Osteocyte (in vitro differentiated cells): ENCODE data around the gene DYRK1A. TPM values are rescaled to one million over a fixed set of nuclear protein-coding genes. Genes with fewer than 3 reads are reported as not detected.
A peak's percentile ranks its signal among the peaks of the same experiment; 100 is the strongest.

Experiments
- DNase-seq: peaks from one replicate; pipeline ENCODE4 v3.0.0; 2021; ENCODE audit warnings: mixed read lengths; ENCODE audit not compliant: unreplicated experiment; ENCODE audit errors: extremely low spot score
- H3K27ac Mint-ChIP-seq: one replicate; pipeline ENCODE4 v1.8.0; 2021; ENCODE audit warnings: mild to moderate bottlenecking, mixed read lengths; ENCODE audit not compliant: unreplicated experiment
- H3K27me3 Mint-ChIP-seq: one replicate; pipeline ENCODE4 v1.8.0; 2021; ENCODE audit warnings: mixed read lengths; ENCODE audit not compliant: unreplicated experiment
- H3K36me3 Mint-ChIP-seq: one replicate; pipeline ENCODE4 v1.8.0; 2021; ENCODE audit warnings: mixed read lengths; ENCODE audit not compliant: unreplicated experiment
- H3K4me1 Mint-ChIP-seq: one replicate; pipeline ENCODE4 v1.8.0; 2021; ENCODE audit warnings: mixed read lengths; ENCODE audit not compliant: unreplicated experiment
- H3K4me3 Mint-ChIP-seq: one replicate; pipeline ENCODE4 v1.8.0; 2021; ENCODE audit warnings: mild to moderate bottlenecking, moderate library complexity, mixed read lengths; ENCODE audit not compliant: unreplicated experiment
- H3K9me3 Mint-ChIP-seq: one replicate; pipeline ENCODE4 v1.8.0; 2021; ENCODE audit warnings: mixed read lengths; ENCODE audit not compliant: unreplicated experiment
- total RNA-seq: library from RNA; stranded (reverse); gene quantifications from 2 replicates; pipeline ENCODE4 v1.2.1, GENCODE V29; 2021
- TF ChIP-seq, protein P1 (sequence below): fragments of 200-600 bp; sonication (generic); IDR thresholded peaks from 2 replicates; pipeline ENCODE4 v1.5.0; 2021; ENCODE audit warnings: antibody characterized with exemption, mild to moderate bottlenecking, moderate library complexity

DYRK1A gene
- total RNA-seq, 1 donor from 2014 or later: 63.2 TPM

GRCh38 chr21:37339552-37339939 lies 27.0 kb upstream of the DYRK1A start:
- DNase-seq: no peak
- H3K27ac Mint-ChIP-seq: peak overlapping the region; percentile 98
- H3K4me3 Mint-ChIP-seq: peak overlapping the region; percentile 67

DNA sequence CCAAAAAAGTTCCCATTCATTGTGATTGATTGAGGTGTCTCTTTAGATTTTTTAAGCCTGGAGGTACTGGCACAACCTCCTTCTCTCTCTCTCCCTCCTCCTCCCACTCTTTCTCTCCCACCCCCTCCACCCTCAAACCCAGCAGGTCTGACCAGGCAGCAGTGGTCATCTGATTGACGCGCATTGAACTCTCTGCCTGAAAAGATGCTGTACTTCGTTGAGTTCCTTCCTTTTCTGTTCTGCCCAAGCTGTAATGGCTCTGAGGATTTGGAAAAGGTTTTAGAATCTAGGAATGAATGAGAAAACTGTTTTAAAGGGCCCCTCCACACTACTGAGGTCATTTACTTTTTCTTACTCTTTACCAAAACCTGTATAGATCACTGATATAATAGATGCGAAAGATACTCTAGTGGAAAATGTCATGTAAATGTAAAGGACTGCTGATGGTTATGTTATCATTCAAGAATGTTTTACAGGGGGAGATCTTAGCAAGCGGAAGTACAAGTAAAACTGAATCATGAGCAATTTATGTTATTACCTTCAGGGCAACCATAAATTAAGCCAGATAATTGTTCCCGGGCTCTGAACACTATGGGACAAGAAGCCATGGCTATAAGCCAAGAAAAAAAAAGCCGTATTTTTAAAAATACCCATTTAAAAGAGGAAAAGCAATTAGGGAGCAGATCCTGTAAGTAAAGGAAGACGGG lies 25.2 kb upstream of the DYRK1A start:
- H3K36me3 Mint-ChIP-seq: no peaks in the 10 kb centered on the region
- no peaks in the 10 kb centered on the region for H3K27me3 Mint-ChIP-seq
- H3K27ac Mint-ChIP-seq: peak overlapping the region; percentile 92
- TF ChIP-seq, protein P1, sequence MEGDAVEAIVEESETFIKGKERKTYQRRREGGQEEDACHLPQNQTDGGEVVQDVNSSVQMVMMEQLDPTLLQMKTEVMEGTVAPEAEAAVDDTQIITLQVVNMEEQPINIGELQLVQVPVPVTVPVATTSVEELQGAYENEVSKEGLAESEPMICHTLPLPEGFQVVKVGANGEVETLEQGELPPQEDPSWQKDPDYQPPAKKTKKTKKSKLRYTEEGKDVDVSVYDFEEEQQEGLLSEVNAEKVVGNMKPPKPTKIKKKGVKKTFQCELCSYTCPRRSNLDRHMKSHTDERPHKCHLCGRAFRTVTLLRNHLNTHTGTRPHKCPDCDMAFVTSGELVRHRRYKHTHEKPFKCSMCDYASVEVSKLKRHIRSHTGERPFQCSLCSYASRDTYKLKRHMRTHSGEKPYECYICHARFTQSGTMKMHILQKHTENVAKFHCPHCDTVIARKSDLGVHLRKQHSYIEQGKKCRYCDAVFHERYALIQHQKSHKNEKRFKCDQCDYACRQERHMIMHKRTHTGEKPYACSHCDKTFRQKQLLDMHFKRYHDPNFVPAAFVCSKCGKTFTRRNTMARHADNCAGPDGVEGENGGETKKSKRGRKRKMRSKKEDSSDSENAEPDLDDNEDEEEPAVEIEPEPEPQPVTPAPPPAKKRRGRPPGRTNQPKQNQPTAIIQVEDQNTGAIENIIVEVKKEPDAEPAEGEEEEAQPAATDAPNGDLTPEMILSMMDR: no peak
- no peak for DNase-seq
- peaks cover 36% of the 10 kb centered on the region for H3K4me1 Mint-ChIP-seq
- H3K9me3 Mint-ChIP-seq: peaks cover 4% of the 10 kb centered on the region
- peak overlapping the region; percentile 5 for H3K4me3 Mint-ChIP-seq

More at GRCh38 chr21:37339552-37339939, 27.0 kb upstream of the DYRK1A start:
- TF ChIP-seq, protein P1: no peak
- H3K27me3 Mint-ChIP-seq: no peaks in the 10 kb centered on the region
- no peaks in the 10 kb centered on the region for H3K9me3 Mint-ChIP-seq
- H3K4me1 Mint-ChIP-seq: peaks cover 36% of the 10 kb centered on the region
- no peaks in the 10 kb centered on the region for H3K36me3 Mint-ChIP-seq

DNA sequence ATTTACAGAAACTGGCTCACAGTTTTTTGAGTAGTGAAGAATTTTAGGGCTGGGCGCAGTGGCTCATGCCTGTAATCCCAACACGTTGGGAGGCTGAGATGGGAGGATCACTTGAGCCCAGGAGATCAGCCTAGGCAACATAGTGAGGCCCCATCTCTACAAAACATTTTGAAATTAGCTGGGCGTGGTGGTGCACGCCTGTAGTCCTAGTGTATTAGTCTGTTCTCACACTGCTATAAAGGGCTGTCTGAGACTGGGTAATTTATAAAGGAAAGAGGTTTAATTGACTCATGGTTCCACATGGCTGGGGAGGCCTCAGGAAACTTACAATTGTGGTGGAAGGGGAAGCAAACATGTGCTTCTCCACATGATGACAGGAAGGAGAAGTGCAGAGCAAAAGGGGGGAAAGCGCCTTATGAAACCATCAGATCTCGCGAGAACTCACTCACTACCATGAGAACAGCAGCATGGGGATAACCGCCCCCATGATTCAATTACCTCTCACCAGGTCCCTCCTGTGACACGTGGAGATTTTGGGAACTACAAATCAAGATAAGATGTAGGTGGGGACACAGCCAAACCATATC lies 24.4 kb upstream of the DYRK1A start:
- TF ChIP-seq, protein P1: no peak
- H3K9me3 Mint-ChIP-seq: peaks cover 11% of the 10 kb centered on the region
- no peak overlapping the region for H3K4me3 Mint-ChIP-seq

DNA sequence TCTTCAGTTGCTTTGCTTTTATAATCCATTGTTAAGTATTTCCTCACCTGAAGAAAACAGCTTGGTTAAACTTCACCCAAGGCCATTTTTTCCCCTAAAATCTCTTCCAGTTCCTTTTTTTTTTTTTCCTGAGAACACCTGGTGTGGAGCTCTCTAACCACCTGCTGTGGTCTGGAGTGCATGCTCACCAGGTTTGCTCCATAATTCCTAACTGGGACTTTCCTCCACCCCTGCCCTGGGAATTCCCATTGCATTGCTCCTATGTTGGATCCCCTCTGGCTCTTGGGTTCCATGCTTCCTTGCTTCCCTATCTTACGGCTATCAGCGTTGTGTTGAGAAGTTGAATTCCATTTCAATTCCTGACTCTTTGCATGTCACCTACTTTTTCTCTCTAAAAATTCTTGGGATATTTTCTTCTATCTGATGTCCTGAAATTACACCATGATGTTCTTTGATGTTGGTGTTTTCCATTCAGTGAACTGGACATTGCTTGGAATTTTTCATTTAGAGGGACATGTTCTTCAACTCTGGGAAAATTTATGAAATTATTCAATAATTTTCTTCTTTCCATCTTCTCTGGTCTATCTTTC lies 19.6 kb upstream of the DYRK1A start:
- peaks cover 44% of the 10 kb centered on the region for H3K9me3 Mint-ChIP-seq
- H3K36me3 Mint-ChIP-seq: peaks cover 7% of the 10 kb centered on the region
- no peaks in the 10 kb centered on the region for H3K4me1 Mint-ChIP-seq
- H3K4me3 Mint-ChIP-seq: no peak overlapping the region
- no peaks in the 10 kb centered on the region for H3K27me3 Mint-ChIP-seq
- no peak for DNase-seq
- no peak overlapping the region for H3K27ac Mint-ChIP-seq
- TF ChIP-seq, protein P1: no peak

More for the DNA sequence above, 24.4 kb upstream of the DYRK1A start:
- Mint-ChIP-seq H3K36me3 (no peaks in the 10 kb centered on the region), H3K27ac (peak overlapping the region; percentile 92), H3K27me3 (no peaks in the 10 kb centered on the region), H3K4me1 (peaks cover 36% of the 10 kb centered on the region)
- no peak for DNase-seq

DNA sequence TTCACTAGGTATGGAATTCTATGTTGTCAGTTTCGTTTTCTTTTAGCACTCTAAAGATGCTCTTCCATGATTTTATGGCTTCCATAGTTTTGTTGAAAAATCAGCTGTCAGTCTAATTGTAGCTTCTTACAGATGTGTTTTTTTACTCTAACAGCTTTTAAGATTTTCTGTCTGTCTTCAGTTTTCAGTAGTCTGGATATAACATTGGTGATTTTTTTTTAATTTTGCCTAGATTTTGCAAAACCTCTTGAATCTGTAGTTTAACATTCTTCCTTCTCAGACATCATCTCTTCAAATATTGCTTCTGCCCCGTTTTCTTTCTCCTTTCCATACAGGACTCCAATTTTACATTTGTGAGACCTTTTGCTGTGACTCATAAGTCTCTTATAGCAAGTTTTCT lies 17.9 kb upstream of the DYRK1A start:
- H3K4me1 Mint-ChIP-seq: no peaks in the 10 kb centered on the region
- H3K9me3 Mint-ChIP-seq: peaks cover 44% of the 10 kb centered on the region
- peaks cover 7% of the 10 kb centered on the region for H3K36me3 Mint-ChIP-seq
- DNase-seq: no peak
- TF ChIP-seq, protein P1: no peak
- H3K27me3 Mint-ChIP-seq: no peaks in the 10 kb centered on the region
- H3K27ac Mint-ChIP-seq: no peak overlapping the region
- H3K4me3 Mint-ChIP-seq: no peak overlapping the region
